GM19351 (cell line): ENCODE results near the gene TEN1.

ENCODE experiments used
- ATAC-seq: cut with Tn5 transposase; IDR thresholded peaks from one replicate; pipeline ENCODE4 v1.9.1; 2021; ENCODE audit warnings: mild to moderate bottlenecking, moderate library complexity; ENCODE audit not compliant: unreplicated experiment

The TEN1 gene

DNA sequence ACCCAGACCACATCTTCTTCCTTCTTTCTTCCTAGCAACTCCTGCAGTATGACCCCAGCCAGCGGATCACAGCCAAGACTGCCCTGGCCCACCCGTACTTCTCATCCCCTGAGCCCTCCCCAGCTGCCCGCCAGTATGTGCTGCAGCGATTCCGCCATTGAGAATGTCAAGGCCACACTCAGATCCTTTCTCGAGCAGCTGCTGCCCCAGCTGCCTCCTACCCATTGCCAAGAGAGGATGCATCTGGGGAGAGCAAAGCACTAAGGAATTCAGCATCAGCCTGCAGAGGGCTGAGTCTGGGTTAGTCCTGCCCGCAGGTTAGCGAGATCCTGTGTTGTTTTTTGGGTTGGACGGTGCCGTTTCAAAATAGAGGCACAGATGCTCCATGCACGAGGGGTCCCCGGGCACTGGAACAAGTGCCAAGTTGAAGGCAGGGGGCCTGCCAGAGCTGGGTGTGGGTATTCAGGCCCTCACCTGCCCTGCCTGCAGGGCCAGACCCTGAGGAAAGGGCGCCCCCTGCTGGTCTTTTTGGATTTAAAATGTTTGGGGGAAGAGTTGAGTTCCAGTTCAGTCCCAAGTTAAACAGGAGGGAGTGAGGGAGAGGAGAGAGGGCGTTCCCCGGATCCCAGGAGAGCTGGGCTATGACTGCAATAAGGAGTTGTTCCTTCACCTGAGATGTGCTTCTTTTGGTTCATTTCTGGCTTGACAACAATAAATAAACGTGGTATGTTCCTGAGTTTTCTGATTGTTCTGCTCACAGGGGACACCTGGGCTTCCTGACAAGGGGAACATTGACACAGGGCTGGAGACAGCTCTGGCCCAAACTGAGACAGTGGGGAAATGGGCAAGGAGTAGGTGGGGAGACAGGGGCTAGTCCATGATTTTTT lies 26.5 kb downstream of the TEN1 start:
- ATAC-seq, result no peak

DNA sequence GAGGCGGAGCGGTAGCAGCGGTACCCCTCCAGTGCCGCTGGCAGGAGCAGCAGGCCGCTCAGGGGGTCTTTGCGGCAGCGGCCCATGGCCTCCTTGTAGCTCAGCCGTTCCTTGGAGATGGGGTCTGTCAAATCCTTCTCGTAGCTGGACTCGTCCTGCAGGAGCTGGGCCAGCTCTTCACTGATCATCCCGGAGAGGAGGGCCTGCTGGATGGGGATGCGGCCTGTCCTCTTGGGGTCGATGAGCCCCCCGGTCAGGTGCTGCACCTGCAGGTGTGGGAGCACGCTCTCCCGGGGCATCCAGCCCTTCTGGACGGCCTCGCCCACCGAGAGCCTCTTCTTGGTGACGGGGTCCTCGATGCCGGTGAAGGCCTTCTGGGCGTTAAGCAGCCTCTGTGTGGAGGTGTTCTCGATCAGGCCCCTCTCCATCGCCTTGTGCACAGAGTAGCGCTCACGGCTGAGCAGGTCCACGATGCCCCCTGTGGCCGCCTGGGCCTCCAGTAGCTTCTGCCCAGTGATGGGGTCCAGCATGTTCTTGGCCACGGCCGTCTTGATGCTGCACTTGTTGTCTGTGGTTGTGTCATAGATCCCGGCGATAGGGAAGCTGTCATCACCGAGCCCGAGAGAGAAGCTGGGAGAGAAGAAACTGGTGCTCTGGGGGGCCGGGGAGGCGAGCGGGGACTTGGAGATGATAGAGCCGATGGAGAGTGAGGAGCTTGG lies 28.2 kb downstream of the TEN1 start:
- ATAC-seq, result no peak

DNA sequence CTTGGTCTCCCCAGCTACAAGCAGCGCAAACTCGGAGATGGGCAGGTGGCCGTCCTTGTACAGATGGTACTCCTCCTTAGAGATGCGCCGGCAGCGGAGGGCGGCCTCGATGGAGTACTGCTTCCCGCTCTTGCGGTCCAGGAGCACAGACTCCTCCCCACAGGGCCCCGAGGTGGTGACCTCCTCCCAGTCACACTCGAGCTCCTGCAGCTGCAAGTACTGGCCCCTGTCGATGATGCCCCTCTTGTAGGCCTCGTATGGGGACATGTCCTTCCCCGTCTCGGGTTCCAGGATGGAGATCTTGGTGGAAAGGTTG lies 28.8 kb downstream of the TEN1 start:
- no peak for ATAC-seq

DNA sequence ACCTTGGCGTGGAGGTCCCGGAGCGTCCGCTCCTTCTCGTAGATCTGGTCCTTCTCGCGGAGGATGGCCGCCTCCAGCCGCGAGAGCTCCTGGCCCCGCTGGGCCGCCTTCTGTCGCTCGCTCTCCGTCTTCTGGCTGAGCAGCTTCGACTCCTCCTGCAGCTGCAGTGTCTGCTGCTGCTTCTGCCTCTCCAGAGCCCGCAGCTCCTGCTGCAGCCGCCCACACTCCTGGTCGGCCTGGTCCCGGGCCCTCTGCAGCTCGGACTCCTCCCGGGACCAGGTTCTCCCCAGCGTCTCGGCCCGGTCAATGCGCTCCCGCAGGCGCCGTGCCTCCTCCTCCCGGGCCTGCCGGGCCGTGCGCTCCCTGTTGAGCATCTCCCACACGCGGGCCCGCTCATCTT lies 29.2 kb downstream of the TEN1 start:
- no peak for ATAC-seq

DNA sequence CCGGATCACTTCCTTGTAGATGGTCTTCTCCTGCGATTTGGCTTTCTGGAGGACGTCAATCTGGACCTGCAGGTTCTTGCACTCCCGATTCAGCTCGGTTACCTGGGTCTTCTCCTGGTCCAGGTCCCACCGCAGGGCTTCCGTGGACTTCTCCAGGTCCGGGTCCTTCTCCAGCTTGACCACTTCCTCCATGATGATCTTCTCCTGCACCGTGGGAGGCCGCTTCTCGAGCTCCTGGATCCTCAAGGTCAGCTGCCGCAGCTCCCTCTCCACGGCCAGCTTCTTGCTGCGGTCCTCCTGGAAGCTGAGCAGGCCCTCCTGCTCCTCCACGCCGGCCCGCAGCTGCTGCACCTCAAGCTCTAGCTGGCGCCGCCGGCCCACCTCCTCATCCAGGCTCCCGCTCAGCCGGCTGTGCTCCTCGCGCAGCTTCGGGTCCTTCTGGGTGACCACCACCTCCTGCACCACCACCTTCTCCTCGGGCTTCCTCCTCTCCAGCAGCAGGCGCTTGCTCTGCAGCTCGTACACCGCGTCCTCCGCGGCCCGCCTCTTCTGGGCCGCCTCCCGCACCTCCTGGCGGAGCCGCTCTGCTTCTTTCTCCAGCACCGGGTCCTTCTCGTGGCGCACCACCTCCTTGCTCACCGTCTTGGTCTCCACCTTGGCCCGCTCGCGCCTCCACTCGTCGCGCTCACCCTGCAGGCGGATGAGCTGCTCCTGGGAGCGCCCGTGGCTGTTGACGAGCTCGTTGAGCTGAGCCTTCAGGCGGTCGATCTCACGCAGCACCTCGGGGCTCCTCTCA lies 29.8 kb downstream of the TEN1 start:
- ATAC-seq, result no peak

DNA sequence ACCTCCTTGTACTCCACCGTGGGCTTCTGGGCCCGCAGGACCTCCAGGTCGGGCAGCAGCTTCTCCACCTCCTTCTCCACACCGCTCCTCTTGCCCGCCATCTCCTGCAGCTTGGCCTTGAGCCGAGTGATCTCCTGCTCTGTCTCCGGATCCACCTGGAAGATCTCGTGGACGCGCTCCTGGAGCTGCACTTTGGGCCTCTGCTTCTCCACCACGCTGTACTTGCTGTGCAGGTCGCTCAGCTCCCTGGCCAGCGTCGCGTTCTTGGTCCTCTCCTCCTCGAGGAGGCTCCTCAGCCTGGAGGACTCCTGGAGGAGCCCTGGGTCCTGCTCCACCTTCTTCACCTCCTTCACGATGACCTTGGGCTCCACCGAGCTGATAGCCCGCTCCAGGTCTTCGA lies 30.4 kb downstream of the TEN1 start:
- ATAC-seq, result no peak

DNA sequence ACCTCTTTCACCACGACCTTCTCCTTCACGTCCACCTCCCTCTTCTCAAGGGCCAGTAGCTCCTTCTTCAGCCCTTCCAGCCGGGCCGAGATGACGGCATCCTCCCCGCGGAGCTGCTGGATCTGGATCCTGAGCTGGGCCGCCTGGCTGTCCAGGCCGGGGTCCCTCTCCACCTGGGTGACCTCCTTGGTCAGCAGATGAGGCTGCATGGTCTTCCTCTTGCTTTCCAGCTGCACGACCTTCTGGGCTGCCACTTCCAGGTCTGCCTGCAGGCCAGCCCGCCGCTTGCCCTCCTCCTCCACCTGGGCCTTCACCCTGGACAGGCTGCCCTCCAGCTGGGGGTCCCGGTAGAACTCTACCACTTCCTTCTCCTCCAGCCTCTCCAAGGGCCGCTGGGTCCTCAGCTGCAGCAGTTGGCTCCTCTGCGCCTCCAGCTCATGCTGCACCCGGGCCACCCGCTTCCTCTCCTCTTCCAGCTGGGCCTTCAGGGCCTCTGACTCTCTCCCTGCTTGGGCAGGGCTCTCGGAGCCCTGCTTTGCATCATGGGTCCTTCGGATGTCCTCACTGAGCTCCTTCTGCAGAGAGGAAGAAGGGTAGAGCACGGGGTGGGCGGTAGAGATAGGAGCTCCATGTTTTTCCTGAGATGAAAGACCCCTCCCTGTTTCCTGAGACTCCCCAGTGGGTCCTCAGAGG lies 31.1 kb downstream of the TEN1 start:
- no peak for ATAC-seq

DNA sequence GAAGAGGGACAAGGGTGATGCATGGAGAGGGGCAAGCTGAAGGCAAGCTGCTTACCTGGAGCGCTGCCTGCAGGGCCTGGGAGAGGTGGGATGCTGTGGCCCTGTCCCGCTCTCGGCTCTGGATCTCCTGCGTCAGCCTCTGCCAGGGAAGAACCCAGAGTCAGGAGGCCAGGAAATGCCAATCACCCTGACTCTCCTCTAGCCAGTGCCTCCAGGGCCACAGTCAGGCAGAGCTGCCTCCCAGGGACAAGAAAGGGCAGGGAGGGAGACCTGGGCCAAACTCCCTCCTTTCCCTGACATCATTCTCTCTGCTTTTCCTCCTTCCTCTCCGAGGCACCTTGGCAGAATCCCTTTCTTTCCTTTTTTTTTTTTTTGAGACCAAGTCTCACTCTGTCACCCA lies 32.9 kb downstream of the TEN1 start:
- no peak for ATAC-seq

DNA sequence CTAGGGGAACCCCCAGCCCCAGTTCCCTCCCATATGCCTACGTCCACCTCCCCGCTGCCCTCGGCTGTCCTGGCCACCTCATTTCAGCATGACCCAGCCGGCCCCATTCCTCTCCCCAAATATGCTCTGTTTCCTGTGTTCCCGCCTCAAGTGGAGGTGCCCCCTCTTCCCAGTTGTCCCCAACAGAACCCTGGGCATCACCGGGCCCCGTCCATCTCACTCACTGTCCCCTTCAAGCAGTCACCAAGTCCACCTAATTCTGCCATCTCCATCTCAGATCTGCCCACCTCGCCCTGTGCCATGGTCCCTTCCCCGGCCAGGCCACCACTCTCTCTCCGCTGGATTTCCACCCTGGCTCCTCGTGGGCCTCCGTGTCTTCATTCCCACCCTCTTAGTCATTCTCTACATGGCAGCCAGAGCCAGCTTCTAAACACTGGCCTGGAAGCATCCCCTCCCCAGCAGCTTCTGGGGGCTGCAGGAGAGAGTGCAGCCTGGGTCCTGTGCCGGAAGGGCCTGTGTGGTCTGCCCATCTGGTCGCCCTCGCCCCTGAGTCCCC lies 34.4 kb downstream of the TEN1 start:
- ATAC-seq, result no peak

DNA sequence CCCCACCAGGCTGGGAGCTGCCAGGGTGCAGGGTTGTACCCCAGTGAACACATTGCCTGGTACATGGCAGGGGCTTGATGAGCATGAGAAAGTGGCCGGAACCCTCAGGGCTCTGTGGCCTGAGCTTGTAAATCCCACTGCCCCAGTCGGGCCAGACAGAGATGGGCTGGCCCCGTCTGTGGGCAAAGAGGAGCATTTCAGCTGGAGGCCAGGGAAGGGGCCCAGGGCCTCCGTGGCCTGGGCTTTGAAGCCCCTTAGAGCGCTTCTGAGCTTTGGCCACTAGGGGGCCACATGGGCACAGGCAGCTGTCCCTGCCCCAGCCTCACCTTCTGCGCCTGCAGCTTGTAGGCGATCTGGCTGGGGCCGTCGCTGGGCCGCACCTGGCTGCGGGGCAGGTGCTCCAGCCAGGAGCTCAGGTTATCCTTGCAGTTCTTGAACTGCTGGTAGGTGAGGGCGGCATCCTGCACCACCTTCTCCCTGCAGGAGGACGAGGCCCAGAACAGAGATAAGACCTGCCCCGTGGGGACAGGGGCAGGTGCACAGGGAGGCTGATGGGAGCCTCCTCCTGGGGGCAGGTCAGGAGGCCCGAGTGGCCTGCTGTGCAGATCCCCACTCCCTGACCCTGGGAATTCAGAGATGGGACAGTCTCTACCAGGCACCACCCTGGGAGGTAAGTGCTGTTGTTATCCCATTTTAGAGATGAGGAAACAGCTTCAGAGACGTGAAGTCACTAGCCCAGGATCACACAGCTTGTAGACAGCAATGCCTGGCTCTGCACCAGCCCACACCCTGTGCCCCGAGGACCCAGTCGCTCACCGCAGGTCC lies 35.3 kb downstream of the TEN1 start:
- peak; percentile 55 for ATAC-seq

DNA sequence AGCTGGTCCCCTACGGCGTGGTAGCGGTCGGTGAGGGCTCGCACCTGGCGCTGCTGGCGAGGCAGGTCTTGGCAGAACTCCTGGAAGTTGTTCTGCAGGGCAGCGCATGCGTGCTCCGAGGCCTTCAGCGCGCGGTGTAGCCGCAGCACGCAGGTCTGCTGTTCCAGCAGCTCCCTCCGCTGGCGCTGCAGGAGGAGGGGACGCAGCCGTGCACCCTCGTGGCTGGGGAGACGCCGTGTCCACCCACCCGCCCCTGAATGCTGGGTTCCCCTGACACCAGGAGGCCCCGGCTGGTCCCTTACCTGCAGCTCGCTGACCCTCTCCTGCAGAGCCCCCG lies 35.9 kb downstream of the TEN1 start:
- ATAC-seq, result no peak

DNA sequence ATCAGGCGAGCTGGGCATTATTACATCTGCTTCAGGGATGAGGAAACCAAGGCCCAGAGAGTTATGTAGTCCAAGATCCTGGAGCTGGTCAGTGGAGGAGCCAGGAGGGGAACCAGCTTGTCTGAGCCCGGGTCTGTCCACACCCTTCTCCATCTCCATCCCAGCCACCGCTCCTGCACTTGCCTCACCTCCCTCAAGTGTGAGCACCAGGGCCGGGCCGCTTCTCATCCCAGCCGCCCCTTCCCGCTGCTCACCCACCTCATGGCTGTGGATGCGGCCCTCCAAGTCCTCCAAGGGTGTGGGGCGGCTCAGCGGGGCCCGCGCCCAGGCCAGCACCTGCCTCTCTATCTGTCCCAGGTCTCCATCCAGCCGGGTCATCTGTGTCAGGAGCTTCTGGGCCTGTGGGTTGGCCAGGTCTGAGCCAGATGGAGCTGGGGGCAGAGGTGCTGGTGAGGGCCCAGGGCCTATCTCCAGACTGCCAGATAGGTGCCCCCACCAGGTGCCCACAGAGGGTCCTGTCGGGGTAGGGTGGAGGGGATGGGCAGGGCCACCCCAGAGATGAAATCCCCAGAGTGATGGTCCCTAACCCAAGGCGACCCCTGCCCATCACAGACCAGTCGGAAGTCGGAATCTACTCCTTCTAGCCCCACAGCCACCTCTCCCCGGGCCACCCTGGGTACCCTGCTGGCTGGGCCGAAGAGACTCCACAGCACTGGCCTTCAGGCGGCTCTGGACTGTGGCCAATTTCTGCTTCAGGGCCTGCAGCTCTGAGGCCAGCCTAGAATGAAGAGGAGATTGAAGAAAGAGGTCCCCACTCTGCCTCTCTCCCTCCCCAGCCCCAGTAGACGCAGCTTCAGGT lies 38.7 kb downstream of the TEN1 start:
- ATAC-seq, result no peak

DNA sequence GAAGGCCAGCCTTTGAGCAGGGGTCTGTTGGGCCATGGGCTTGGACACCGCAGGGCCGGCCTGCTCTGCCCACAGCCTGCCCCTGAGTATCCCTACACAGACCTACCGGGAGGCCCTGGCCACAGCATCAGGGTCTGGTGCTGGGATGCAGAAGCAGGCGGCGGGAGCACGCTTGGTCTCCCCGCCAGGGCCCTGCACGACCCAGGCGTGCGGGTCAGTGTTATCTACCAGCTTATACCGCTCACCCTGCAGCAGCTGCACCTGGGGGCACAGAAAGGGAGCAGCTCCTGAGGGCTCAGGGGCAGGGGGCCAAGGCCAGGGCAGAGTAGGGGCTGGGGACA lies 39.3 kb downstream of the TEN1 start:
- ATAC-seq, result no peak

DNA sequence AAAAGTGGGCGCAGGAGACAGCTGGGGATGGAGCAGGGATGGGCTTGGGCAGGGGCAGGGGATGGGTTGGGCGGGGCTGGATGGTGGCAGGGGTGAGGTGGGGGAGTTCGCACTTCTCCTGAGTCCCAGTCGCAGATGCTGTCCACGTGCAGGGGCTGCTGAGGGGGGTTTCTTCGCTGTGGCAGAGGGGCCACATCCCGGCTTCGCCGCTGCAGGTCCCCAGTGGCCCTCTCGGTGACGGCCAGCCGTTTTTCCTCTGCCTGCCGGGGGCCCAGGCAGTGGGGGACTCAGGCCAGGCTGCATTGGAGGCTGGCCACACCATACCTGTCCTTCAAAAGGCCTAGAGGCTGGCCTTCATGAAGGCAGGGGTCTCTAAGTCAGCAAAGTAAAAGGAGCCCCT lies 39.8 kb downstream of the TEN1 start:
- ATAC-seq, result no peak

DNA sequence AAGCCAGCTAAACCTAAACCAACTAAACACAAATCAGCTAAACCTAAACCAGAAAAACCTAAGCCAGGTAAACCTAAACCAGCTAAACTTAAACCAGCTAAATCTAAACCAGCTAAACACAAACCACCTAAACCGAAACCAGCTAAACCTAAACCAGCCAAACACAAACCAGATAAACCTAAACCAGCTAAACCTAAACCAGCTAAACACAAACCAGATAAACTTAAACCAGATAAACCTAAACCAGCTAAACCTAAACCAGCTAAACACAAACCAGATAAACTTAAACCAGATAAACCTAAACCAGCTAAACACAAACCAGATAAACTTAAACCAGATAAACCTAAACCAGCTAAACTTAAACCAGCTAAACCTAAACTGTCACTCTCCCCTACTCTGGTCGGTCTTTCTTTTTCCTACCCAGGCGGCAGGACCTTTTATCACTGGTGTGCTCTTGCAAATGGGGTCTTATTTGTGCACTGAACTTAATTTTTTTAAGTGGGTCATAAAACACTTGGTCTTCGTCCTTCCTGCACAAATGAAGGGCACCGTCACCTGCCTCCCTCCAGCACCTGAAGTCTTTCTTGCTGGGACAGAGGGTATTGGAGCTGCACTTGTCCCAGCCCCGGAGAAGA lies 40.9 kb downstream of the TEN1 start:
- no peak for ATAC-seq

DNA sequence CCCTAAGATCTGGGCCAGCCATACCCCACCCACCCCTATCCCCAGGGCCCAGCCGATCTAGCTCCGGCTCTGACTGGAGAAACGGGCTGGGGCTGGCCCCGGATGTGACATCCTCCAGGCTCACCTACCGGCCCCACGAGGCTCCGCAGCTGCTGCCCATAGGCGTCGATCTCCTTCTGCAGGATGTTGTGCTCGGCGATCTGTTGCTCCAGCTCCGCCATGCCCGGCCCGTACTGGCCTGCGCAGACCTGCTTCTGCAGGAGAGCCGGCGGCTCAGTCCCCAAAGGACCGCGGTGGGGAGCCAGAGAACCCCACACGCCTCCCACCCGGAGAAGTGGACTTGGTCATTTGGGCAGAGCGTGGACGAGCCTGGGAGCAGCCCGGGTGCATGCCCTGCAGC lies 43.2 kb downstream of the TEN1 start:
- ATAC-seq, result no peak

DNA sequence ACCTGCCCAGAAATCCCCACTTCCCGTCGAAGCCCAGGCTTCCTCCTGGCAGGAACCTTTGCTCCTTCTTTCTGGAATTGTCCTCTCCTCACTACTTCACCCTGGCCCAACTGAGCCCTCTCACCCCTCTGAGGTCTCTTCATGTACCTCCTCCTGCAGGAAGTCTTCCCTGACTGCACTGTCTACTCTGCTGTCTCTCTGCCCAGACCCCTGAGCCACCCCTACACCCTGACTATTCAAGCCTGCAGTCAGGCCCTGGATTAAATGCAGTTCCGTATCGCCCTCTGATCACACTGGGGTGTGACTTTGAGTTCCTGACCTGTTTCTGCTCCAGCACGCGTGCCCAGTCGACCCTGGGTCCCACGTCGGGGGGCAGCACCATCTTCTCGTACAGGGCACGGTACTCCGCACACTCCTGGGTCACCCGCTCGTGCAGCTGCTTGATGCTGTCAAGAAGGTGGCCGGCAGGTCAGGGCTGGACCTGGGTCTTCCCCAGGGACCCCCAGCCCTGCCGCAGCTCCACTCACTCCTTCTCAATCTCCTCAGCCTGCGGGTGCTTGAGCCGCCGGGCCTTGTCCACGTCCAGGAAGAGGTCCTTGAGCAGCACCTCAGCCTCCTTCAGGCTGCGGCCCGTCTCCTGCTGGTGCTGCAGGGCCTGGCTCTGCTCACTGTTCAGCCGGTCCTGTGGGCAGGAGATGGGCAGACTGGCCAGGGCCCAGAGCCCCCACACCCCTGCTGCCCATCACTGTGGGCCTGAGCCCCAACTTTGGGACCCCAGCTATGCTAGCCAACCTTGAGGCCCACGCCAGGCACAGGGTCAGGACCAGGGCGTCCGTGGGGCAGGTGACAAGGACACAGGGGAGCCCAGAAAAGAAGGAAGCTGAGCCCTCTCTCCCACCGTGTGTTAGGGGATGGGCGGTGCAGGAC lies 44.2 kb downstream of the TEN1 start:
- ATAC-seq, result no peak

DNA sequence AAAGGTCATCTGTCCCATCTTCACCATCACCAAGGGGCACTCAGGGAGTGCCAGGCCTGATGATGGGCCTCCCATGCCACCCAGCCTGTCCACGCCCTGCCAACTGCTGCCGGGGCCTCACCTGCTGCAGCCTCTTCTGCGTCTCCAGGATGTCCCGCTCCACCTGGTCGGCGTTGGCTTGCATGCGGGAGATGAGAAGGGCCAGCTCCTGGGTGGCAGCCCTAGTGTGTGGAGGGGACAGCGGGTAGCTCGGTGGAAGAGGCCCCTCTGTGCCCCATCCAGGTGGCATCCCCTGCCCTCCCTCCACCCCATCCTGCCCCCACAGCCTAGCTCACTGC lies 44.8 kb downstream of the TEN1 start:
- no peak for ATAC-seq
